ENCODE measurements around the gene MAGI2. TPM values are rescaled to one million over a fixed set of nuclear protein-coding genes. Genes with fewer than 3 reads are reported as not detected.

MAGI2 gene
- total RNA-seq, 1 experiment from 2014 or later: 14.3 TPM

DNA sequence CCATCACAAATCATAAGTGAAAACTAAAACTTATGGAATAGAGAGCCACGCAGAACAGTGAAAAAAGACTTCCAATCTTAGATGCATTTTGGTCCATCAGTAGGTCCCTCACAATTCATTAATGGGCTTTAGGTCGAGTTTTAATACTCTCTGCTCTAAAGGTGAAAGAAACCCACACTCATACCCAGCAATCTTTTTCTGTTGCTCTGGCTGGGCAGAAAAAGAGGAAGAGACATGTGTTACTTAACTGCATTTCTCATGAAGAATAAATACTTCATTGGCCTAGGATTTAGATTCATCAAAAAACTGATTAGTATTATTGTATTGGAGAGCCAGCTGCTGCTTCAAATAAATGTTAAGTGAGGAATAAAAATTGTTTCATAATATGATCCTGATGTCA, 1009.2 kb downstream of the MAGI2 start:
- Mint-ChIP-seq H3K4me3 (no peak overlapping the region), H3K36me3 (ENCODE audit: insufficient read depth in 1 of 3, low read depth in 3 of 3) (no peaks in the 10 kb centered on the region)

More for the DNA sequence above, 1009.2 kb downstream of the MAGI2 start:
- H3T11ph ChIP-seq (ENCODE audit: low read length): no peak overlapping the region
- H3K56ac ChIP-seq (ENCODE audit: insufficient read length, low read depth, low read length): no peak overlapping the region
- H3K18ac ChIP-seq (ENCODE audit: insufficient read length, low read depth, low read length): no peak overlapping the region
- no peak for DNase-seq
- Mint-ChIP-seq H3K27ac (no peak overlapping the region), H3K4me1 (peaks cover 4 to 7% of the 10 kb centered on the region in 2 experiments; a peak in 2 of 4 replicates), H3K9me3 (no peaks in the 10 kb centered on the region), H3K27me3 (ENCODE audit: low read depth) (no peaks in the 10 kb centered on the region)
- no peak overlapping the region for H4K91ac ChIP-seq (ENCODE audit: insufficient read length, low read depth, low read length)
- H4K5ac ChIP-seq (ENCODE audit: insufficient read length, low read depth, low read length): no peak overlapping the region
- no peak overlapping the region for H2BK15ac ChIP-seq (ENCODE audit: low read depth, low read length)
- no peaks in the 10 kb centered on the region for H3K27me3 ChIP-seq (ENCODE audit: insufficient read depth, low read length)
- no peak overlapping the region for H2BK5ac ChIP-seq (ENCODE audit: insufficient read length, low read length)
- no peak overlapping the region for H3K4ac ChIP-seq (ENCODE audit: low read depth, low read length)
- WGBS (ENCODE audit: extremely low coverage, insufficient read length, low lambda C conversion rate): no CpG with 5 or more reads among the region's 2 CpGs
- H2BK120ac ChIP-seq (ENCODE audit: low read depth, low read length, poor library complexity, severe bottlenecking): no peak overlapping the region
- TF ChIP-seq, protein P1, sequence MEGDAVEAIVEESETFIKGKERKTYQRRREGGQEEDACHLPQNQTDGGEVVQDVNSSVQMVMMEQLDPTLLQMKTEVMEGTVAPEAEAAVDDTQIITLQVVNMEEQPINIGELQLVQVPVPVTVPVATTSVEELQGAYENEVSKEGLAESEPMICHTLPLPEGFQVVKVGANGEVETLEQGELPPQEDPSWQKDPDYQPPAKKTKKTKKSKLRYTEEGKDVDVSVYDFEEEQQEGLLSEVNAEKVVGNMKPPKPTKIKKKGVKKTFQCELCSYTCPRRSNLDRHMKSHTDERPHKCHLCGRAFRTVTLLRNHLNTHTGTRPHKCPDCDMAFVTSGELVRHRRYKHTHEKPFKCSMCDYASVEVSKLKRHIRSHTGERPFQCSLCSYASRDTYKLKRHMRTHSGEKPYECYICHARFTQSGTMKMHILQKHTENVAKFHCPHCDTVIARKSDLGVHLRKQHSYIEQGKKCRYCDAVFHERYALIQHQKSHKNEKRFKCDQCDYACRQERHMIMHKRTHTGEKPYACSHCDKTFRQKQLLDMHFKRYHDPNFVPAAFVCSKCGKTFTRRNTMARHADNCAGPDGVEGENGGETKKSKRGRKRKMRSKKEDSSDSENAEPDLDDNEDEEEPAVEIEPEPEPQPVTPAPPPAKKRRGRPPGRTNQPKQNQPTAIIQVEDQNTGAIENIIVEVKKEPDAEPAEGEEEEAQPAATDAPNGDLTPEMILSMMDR (conservative IDR thresholded peaks at IDR 0.05): no peak
- H3K79me2 ChIP-seq (ENCODE audit: insufficient read depth, low read length): no peaks in the 10 kb centered on the region
- no peak overlapping the region for H4K8ac ChIP-seq (replicated peaks; ENCODE audit: insufficient read length, low read depth, low read length)
- H3K23me2 ChIP-seq (ENCODE audit: insufficient read length, low read depth, low read length, poor library complexity, severe bottlenecking): no peaks in the 10 kb centered on the region
- no peak overlapping the region for H2AFZ ChIP-seq (ENCODE audit: low read length)
- no peaks in the 10 kb centered on the region for H3K9me3 ChIP-seq (ENCODE audit: control insufficient read depth, low read depth, low read length)
- H3K27ac ChIP-seq (ENCODE audit: insufficient read length, low read depth, low read length): no peak overlapping the region
- no peak overlapping the region for H2AK5ac ChIP-seq (ENCODE audit: insufficient read length, low read length)
- no peak overlapping the region for H2BK12ac ChIP-seq (ENCODE audit: insufficient read length, low read depth, low read length)
- no peak overlapping the region for H3K14ac ChIP-seq (ENCODE audit: insufficient read depth, low read length)
- no peaks in the 10 kb centered on the region for H4K20me1 ChIP-seq (ENCODE audit: control insufficient read depth, insufficient read depth, insufficient read length)
- no peak overlapping the region for H2BK20ac ChIP-seq (ENCODE audit: low read depth, low read length, poor library complexity, severe bottlenecking)
- H3K4me2 ChIP-seq (ENCODE audit: insufficient read depth, insufficient read length, low read length): no peak overlapping the region
- no peak overlapping the region for H3K23ac ChIP-seq (ENCODE audit: insufficient read length, low read depth, low read length)
- no peak overlapping the region for H3K9ac ChIP-seq (ENCODE audit: extremely low read depth, insufficient read length, low read length)
- no peaks in the 10 kb centered on the region for H3K79me1 ChIP-seq (ENCODE audit: insufficient read depth, low read depth, low read length, poor library complexity, severe bottlenecking)
- no peaks in the 10 kb centered on the region for H3K4me1 ChIP-seq (ENCODE audit: insufficient read depth, low read length)
